Cardiac muscle cell (in vitro differentiated cells and primary cell): ENCODE measurements around the gene WDR6. TPM values are rescaled to one million over a fixed set of nuclear protein-coding genes. Genes with fewer than 3 reads are reported as not detected.

Source experiments
- DNase-seq, 2 donors: peaks; one replicate each; pipeline versions ENCODE4 v3.0.0 to v3.0.0-alpha.2; 2010 to 2017; ENCODE audit warnings: low read depth in 1 of 2, low spot score in 1 of 2
- H3K27ac ChIP-seq: fragments of 200-600 bp; sonication (generic); 2 replicates; pipeline ENCODE4 v1.5.1; 2016
- H3K27me3 ChIP-seq: fragments of 200-600 bp; sonication (generic); 2 replicates; pipeline ENCODE4 v1.6.0; 2016; ENCODE audit warnings: control low read depth
- H3K36me3 ChIP-seq: fragments of 200-600 bp; sonication (generic); 2 replicates; pipeline ENCODE4 v1.5.1; 2016; ENCODE audit warnings: control low read depth
- H3K4me1 ChIP-seq: fragments of 200-600 bp; sonication (generic); 2 replicates; pipeline ENCODE4 v1.8.1; 2017; ENCODE audit warnings: low read depth, mild to moderate bottlenecking, mixed run types
- H3K4me3 ChIP-seq: fragments of 200-600 bp; sonication (generic); 2 replicates; pipeline ENCODE4 v1.5.1; 2016; ENCODE audit warnings: mild to moderate bottlenecking
- H3K9me3 ChIP-seq: fragments of 200-600 bp; sonication (generic); 2 replicates; pipeline ENCODE4 v1.5.1; 2017; ENCODE audit warnings: low read depth, mild to moderate bottlenecking, control low read depth
- CTCF ChIP-seq: IDR thresholded peaks from 2 replicates; pipeline ENCODE4 v1.5.1; 2012; ENCODE audit warnings: low read depth, mild to moderate bottlenecking, low read length
- polyA plus RNA-seq: library from polyadenylated mRNA; unstranded; fragments of >200 nt; fragmentation: Nextera tagmentation; extraction: Ambion mirVana; gene quantifications from 2 replicates; pipeline ENCODE4 v1.2.1, GENCODE V29; 2016
- total RNA-seq: library from RNA; depleted of rRNA; stranded (reverse); fragments of >200 nt; gene quantifications from 2 replicates; pipeline ENCODE4 v1.2.3, GENCODE V29; 2016

WDR6 gene
- total and polyA plus RNA-seq, 2 experiments from 2014 or later: 223 to 277 TPM

- no peak for TF ChIP-seq CTCF
- no peak overlapping the region for H3K4me3 ChIP-seq
- no peak for DNase-seq
These were observed 6.0 kb downstream of the WDR6 start for GRCh38 chr3:49013113-49013737.

GRCh38 chr3:49013738-49014660, 6.8 kb downstream of the WDR6 start:
- Histone ChIP-seq H3K27ac (peak overlapping the region; percentile 72), H3K27me3 (no peaks in the 10 kb centered on the region), H3K4me3 (no peak overlapping the region), H3K4me1 (peaks cover 5% of the 10 kb centered on the region), H3K9me3 (no peaks in the 10 kb centered on the region), H3K36me3 (peaks cover 38% of the 10 kb centered on the region)
- TF ChIP-seq CTCF: peak; percentile 62
- peak; percentile 42 to 47 for DNase-seq

More at GRCh38 chr3:49013113-49013737, 6.0 kb downstream of the WDR6 start:
- Histone ChIP-seq H3K27me3 (no peaks in the 10 kb centered on the region), H3K36me3 (peaks cover 38% of the 10 kb centered on the region), H3K9me3 (no peaks in the 10 kb centered on the region), H3K27ac (peak overlapping the region; percentile 72), H3K4me1 (peaks cover 5% of the 10 kb centered on the region)

DNA sequence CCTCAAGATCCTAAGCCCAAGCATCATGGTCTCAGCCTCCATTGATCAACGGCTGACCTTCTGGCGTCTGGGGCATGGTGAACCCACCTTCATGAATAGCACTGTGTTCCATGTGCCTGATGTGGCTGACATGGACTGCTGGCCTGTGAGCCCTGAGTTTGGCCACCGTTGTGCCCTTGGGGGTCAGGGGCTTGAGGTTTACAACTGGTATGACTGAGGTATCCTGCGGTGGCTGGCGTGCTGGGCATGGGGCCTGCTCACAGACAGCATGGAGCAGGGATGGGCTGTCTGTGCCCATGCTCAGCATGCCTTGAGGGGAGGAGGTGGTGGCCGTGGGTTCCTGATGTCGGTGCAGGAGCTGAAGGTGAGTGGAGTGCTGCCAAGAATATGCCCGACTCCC, 7.9 kb downstream of the WDR6 start:
- H3K27me3 ChIP-seq: no peaks in the 10 kb centered on the region
- TF ChIP-seq CTCF: no peak
- H3K4me1 ChIP-seq: peaks cover 8% of the 10 kb centered on the region
- H3K27ac ChIP-seq: no peak overlapping the region
- DNase-seq: no peak
- peaks cover 38% of the 10 kb centered on the region for H3K36me3 ChIP-seq
- H3K9me3 ChIP-seq: no peaks in the 10 kb centered on the region
- H3K4me3 ChIP-seq: no peak overlapping the region

GRCh38 chr3:49015765-49016164, 8.6 kb downstream of the WDR6 start:
- no peaks in the 10 kb centered on the region for H3K27me3 ChIP-seq
- H3K36me3 ChIP-seq: peaks cover 38% of the 10 kb centered on the region
- TF ChIP-seq CTCF: no peak
- no peaks in the 10 kb centered on the region for H3K9me3 ChIP-seq
- H3K27ac ChIP-seq: no peak overlapping the region
- peaks cover 10% of the 10 kb centered on the region for H3K4me1 ChIP-seq
- no peak for DNase-seq
- H3K4me3 ChIP-seq: no peak overlapping the region

GRCh38 chr3:49016414-49017228, 9.4 kb downstream of the WDR6 start:
- Histone ChIP-seq H3K36me3 (peaks cover 38% of the 10 kb centered on the region), H3K4me3 (no peak overlapping the region), H3K9me3 (no peaks in the 10 kb centered on the region), H3K27me3 (no peaks in the 10 kb centered on the region), H3K27ac (no peak overlapping the region), H3K4me1 (peaks cover 10% of the 10 kb centered on the region)
- DNase-seq: no peak
- no peak for TF ChIP-seq CTCF
